ENCODE measurements around the gene GALK1.

DNA sequence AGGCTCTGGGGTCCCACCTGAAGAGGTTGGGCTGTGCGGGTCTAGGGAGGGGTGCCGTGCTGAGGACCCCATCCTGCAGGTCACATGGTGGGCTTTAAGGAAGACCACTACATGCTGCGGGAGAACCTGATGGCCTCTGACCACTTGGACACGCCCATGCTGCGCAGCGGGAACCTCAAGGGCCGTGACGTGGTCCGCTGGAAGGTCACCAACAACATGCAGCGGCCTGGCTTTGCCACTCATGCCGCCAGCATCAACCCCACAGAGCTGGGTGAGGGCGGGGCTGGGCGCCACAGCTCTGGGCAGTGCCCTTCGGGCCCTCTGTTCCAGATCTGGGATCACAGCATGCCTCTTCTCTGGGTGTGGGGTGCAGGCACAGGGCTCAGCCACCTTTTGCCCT, 25.2 kb downstream of the GALK1 start:
- TF ChIP-seq, protein P1, sequence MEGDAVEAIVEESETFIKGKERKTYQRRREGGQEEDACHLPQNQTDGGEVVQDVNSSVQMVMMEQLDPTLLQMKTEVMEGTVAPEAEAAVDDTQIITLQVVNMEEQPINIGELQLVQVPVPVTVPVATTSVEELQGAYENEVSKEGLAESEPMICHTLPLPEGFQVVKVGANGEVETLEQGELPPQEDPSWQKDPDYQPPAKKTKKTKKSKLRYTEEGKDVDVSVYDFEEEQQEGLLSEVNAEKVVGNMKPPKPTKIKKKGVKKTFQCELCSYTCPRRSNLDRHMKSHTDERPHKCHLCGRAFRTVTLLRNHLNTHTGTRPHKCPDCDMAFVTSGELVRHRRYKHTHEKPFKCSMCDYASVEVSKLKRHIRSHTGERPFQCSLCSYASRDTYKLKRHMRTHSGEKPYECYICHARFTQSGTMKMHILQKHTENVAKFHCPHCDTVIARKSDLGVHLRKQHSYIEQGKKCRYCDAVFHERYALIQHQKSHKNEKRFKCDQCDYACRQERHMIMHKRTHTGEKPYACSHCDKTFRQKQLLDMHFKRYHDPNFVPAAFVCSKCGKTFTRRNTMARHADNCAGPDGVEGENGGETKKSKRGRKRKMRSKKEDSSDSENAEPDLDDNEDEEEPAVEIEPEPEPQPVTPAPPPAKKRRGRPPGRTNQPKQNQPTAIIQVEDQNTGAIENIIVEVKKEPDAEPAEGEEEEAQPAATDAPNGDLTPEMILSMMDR (IDR thresholded peaks at IDR 0.05; ENCODE audit: low read depth, low read length): no peak
- TF ChIP-seq EZH2phosphoT487 (IDR thresholded peaks at IDR 0.05; ENCODE audit: low read depth): no peak

All from OCI-LY3 (cell line).